Prostate gland (tissue), 2 donors: ENCODE results near the gene MSANTD2. TPM values are rescaled to one million over a fixed set of nuclear protein-coding genes. Genes with fewer than 3 reads are reported as not detected.
"Not testable (repeated sequence)": the region's sequence is repeated elsewhere in the genome, so short reads cannot be mapped to it uniquely, and the experiment has no call there.

Source experiments
- DNase-seq: peaks from one replicate; pipeline ENCODE4 v3.0.0-alpha.2; 2019; ENCODE audit warnings: low spot score
- H3K27ac ChIP-seq, 2 donors: fragments of 200-600 bp; sonication (generic); 2 replicates each; pipeline ENCODE4 v1.5.1; 2017 to 2019
- H3K27me3 ChIP-seq: fragments of 200-600 bp; sonication (generic); replicated peaks from 2 replicates; pipeline ENCODE4 v1.5.1; 2019; ENCODE audit not compliant: insufficient read depth
- H3K36me3 ChIP-seq, 2 donors: fragments of 200-600 bp; sonication (generic); 1 replicate in 1 of 2; 2 replicates in 1 of 2; pipeline versions ENCODE4 v1.5.1 to v1.8.1; 2017 to 2019
- H3K4me1 ChIP-seq: fragments of 200-600 bp; sonication (generic); replicated peaks from 2 replicates; pipeline ENCODE4 v1.5.1; 2019
- H3K4me3 ChIP-seq, 2 donors: fragments of 200-600 bp; sonication (generic); 2 replicates each; pipeline ENCODE4 v1.5.1; 2017 to 2019
- H3K9me3 ChIP-seq: fragments of 200-600 bp; sonication (generic); 2 replicates; pipeline ENCODE4 v1.5.1; 2017
- POLR2A ChIP-seq: fragments of 450-650 bp; IDR thresholded peaks from one replicate; pipeline ENCODE4 v1.6.1; 2016; ENCODE audit warnings: antibody characterized with exemption, mild to moderate bottlenecking
- POLR2AphosphoS5 ChIP-seq: sonication (generic); formaldehyde crosslinking; IDR thresholded peaks from one replicate; pipeline ENCODE4 v1.6.1; 2017; ENCODE audit warnings: antibody characterized with exemption
- WGBS: methylation state at CpG from one replicate; pipeline ENCODE4 v1.1.5; 2018; 5-methylcytosine and 5-hydroxymethylcytosine counted together
- intact Hi-C: fragments of 100-400 bp; cut with DNase I; formaldehyde crosslinking; loops from one replicate; pipeline ENCODE4 v1.14.2; 2022
- total RNA-seq, 2 donors: library from RNA; depleted of rRNA; stranded (reverse); fragments of >200 nt; gene quantifications; one replicate each; pipeline ENCODE4 v1.1.0, GENCODE V29; 2016
- TF ChIP-seq, protein P1 (sequence below), 4 experiments: fragments of 200-600 bp in 2 of 4; fragments of 450-650 bp in 2 of 4; sonication (generic) in 2 of 4; IDR thresholded peaks; 1 replicate in 3 of 4; 2 replicates in 1 of 4; pipeline ENCODE4 v1.5.1; 2016 to 2019; ENCODE audit warnings: antibody characterized with exemption in 4 of 4, mild to moderate bottlenecking in 2 of 4, moderate library complexity in 2 of 4

Gene MSANTD2
- total RNA-seq, 2 donors from 2014 or later, result 12.3 to 22.9 TPM

DNA sequence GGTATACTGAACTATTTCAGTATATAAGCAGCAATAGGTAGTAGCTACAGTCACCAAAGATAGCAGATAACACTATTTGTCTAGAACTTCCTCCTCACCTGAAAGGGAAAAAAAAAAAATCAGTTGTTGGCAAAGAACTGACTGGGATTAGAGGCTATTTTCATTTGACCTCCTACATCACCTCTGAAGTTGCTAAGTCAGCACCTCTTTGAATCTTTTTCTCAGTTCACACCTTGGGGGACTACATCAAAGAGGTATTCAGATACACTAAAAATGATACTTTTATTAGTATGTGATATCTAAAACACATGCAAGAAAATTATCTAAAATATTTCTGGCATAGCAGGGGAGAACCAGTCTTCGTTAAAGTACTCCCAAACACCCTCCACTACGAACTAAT, 16.2 kb downstream of the MSANTD2 start:
- TF ChIP-seq POLR2A, result no peak
- TF ChIP-seq, protein P1, sequence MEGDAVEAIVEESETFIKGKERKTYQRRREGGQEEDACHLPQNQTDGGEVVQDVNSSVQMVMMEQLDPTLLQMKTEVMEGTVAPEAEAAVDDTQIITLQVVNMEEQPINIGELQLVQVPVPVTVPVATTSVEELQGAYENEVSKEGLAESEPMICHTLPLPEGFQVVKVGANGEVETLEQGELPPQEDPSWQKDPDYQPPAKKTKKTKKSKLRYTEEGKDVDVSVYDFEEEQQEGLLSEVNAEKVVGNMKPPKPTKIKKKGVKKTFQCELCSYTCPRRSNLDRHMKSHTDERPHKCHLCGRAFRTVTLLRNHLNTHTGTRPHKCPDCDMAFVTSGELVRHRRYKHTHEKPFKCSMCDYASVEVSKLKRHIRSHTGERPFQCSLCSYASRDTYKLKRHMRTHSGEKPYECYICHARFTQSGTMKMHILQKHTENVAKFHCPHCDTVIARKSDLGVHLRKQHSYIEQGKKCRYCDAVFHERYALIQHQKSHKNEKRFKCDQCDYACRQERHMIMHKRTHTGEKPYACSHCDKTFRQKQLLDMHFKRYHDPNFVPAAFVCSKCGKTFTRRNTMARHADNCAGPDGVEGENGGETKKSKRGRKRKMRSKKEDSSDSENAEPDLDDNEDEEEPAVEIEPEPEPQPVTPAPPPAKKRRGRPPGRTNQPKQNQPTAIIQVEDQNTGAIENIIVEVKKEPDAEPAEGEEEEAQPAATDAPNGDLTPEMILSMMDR (IDR thresholded peaks at IDR 0.05), result no peak
- no peak for TF ChIP-seq POLR2AphosphoS5
- H3K9me3 ChIP-seq, result no peaks in the 10 kb centered on the region
- WGBS, result 96% methylated on average over 2 of the region's 2 CpGs
- DNase-seq, result no peak
- H3K4me1 ChIP-seq, result no peaks in the 10 kb centered on the region
- H3K4me3 ChIP-seq, result no peak overlapping the region
- intact Hi-C loops, result no loop called here
- no peaks in the 10 kb centered on the region for H3K27me3 ChIP-seq
- no peaks in the 10 kb centered on the region for H3K36me3 ChIP-seq
- H3K27ac ChIP-seq, result no peak overlapping the region

DNA sequence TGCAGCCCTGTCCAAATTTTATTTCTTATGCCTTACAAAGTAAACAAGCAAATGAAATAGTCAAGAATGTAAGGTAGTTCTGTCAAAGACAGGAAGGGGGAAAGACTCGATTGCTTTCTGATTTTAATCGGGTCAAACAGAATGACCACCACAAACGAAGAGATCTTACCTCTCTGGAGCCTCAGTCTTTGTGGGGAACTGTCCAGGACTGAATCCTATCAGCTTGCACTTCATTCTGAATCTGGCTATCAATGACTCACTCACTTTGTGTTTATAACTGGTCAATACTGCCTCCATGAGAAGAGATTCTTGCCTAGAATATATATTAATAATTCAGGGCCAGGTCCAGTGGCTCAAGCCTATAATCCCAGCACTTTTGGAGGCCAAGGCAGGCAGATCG, 17.2 kb downstream of the MSANTD2 start:
- WGBS, result 89% methylated on average over 4 of the region's 4 CpGs
- intact Hi-C loops, result no loop called here
- DNase-seq, result no peak

DNA sequence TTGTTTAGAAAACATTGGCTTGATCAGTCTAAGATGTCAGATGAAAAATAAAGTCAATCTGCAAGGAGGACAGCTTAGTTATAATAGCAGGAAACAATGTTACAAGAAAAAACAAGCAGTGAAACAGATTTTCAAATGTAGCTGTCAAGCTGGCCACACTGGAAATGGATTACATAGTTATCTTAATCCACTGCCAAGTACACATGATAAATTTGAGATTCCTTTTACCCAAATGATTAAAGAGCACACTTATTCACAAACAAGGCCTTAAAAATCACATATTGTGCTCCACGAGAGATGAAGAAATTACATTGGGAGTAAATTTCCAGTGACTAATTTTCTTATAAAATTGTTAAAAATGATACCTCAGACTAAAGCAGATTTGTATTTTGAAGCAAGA, 20.6 kb downstream of the MSANTD2 start:
- no peak for TF ChIP-seq POLR2AphosphoS5
- TF ChIP-seq POLR2A, result no peak
- TF ChIP-seq, protein P1 (IDR thresholded peaks at IDR 0.05), result no peak
- Histone ChIP-seq H3K27ac (no peak overlapping the region), H3K4me1 (no peaks in the 10 kb centered on the region), H3K4me3 (no peak overlapping the region), H3K9me3 (no peaks in the 10 kb centered on the region), H3K36me3 (no peaks in the 10 kb centered on the region), H3K27me3 (no peaks in the 10 kb centered on the region)
- no peak for DNase-seq
- intact Hi-C loops, result no loop called here
- WGBS, result 52% methylated on average over 1 of the region's 1 CpG

More for the DNA sequence above, 17.2 kb downstream of the MSANTD2 start:
- no peak overlapping the region for H3K27ac ChIP-seq
- no peaks in the 10 kb centered on the region for H3K36me3 ChIP-seq
- H3K27me3 ChIP-seq, result no peaks in the 10 kb centered on the region
- H3K4me1 ChIP-seq, result no peaks in the 10 kb centered on the region
- no peaks in the 10 kb centered on the region for H3K9me3 ChIP-seq
- no peak for TF ChIP-seq POLR2AphosphoS5
- TF ChIP-seq POLR2A, result no peak
- TF ChIP-seq, protein P1 (IDR thresholded peaks at IDR 0.05), result no peak
- no peak overlapping the region for H3K4me3 ChIP-seq

DNA sequence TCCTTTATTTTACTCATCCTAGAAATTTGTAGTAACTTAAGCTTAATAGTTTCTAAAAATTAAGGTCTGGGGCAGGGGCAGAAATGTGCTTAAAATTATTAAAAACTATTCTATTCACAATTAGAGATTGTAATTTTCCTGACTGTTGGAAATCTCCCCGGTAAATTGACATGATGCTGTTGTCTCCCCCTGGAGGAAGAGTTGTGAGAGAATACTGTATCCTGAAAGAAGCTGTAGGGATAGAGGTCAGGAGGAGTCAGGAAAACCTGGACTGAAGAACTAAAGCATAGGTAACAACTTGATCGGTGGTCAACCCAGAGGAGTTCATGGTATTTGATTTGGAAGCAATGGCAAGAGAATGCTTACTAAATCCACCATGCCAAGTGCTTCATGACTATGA, 21.9 kb downstream of the MSANTD2 start:
- WGBS, result 86% methylated on average over 2 of the region's 2 CpGs
- DNase-seq, result no peak
- Histone ChIP-seq H3K27ac (no peak overlapping the region), H3K4me1 (no peaks in the 10 kb centered on the region), H3K27me3 (no peaks in the 10 kb centered on the region), H3K4me3 (no peak overlapping the region), H3K9me3 (no peaks in the 10 kb centered on the region), H3K36me3 (no peaks in the 10 kb centered on the region)
- no peak for TF ChIP-seq POLR2AphosphoS5
- TF ChIP-seq, protein P1 (IDR thresholded peaks at IDR 0.05), result no peak
- no peak for TF ChIP-seq POLR2A
- intact Hi-C loops, result no loop called here

DNA sequence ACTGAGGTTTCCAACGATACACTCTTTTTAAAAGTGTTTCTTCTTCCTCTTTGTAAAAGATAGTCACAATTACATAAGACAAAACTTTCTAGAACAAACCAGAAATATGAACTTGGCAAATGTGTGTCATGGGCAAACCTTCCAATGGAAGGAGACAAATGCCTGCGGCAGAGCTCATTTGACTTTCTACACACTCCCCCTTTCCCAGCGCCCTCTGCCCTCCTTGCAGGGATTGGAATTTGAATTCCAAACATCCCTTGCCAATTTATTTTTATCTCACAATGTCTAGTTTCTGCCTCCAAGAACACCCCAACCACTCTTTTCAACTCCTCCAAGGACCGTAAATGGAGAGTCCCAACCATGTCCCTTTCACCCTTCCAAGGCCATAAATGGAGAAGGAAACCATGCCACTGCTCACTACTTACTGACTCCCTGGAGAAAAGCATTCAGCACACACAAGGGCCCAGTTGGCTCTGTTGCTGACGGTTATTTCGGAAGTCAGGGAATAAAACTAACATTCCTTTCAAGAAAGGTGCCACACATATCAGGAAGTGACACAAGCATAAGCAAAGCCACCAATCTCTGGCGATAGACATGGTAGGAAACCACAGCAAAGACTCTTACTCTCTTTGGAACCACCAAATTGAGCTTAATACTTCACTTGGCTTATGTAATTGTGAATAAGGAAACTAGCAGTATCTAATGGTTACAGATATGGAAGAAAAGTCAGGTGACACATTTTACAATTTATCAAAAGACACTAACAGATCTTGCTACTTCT, 23.2 kb downstream of the MSANTD2 start:
- intact Hi-C loops, result no loop called here
- TF ChIP-seq POLR2A (no peak), POLR2AphosphoS5 (no peak)
- TF ChIP-seq, protein P1 (IDR thresholded peaks at IDR 0.05), result no peak
- H3K27ac ChIP-seq, result no peak overlapping the region
- no peaks in the 10 kb centered on the region for H3K27me3 ChIP-seq
- no peaks in the 10 kb centered on the region for H3K36me3 ChIP-seq
- H3K4me1 ChIP-seq, result no peaks in the 10 kb centered on the region
- 93% methylated on average over 7 of the region's 7 CpGs for WGBS
- H3K4me3 ChIP-seq, result no peak overlapping the region
- no peaks in the 10 kb centered on the region for H3K9me3 ChIP-seq
- no peak for DNase-seq

DNA sequence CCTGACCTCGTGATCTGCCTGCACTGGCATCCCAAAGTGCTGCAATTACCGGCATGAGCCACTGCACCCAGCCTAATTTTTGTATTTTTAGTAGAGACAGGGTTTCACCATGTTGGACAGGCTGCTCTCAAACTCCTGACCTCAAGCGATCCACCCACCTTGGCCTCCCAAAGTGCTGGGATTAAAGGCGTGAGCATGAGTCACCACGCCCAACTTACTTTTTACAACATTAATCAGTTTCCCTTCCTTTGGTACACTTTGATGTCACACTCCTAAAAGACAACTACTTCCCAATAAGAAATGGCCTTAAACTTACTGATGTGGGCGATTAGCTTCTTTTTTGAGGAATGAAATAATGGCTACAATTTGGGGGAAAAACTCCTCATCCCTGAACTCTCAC, 29.2 kb downstream of the MSANTD2 start:
- H3K27me3 ChIP-seq, DNase-seq, H3K9me3 ChIP-seq, H3K27ac ChIP-seq, intact Hi-C loops, H3K36me3 ChIP-seq, H3K4me1 ChIP-seq, H3K4me3 ChIP-seq: not testable (repeated sequence)
- 97% methylated on average over 6 of the region's 6 CpGs for WGBS
